Activated naive CD8-positive, alpha-beta T cell treated with anti-CD3 and anti-CD28 coated beads, Interleukin-2, amount 50 U/mL, for 24 hours (primary cell): Measurements from ENCODE around the gene FATE1.
A peak's percentile ranks its signal among the peaks of the same experiment; 100 is the strongest.

Experiments
- ATAC-seq: fragments of 150-1000 bp; cut with Tn5 transposase; one replicate; pipeline ENCODE4 v1.10.0; 2021
- DNase-seq: peaks from one replicate; pipeline ENCODE4 v3.0.0; 2021
- H3K27ac Mint-ChIP-seq: one replicate; pipeline ENCODE4 v1.8.0; 2021; ENCODE audit warnings: mild to moderate bottlenecking, mixed read lengths
- H3K27me3 Mint-ChIP-seq: one replicate; pipeline ENCODE4 v1.8.0; 2021; ENCODE audit warnings: mixed read lengths
- H3K36me3 Mint-ChIP-seq: one replicate; pipeline ENCODE4 v1.8.0; 2021; ENCODE audit warnings: low read depth, mixed read lengths
- H3K4me1 Mint-ChIP-seq: one replicate; pipeline ENCODE4 v1.8.0; 2021; ENCODE audit warnings: mixed read lengths
- H3K4me3 Mint-ChIP-seq: one replicate; pipeline ENCODE4 v1.8.0; 2021; ENCODE audit warnings: mild to moderate bottlenecking, moderate library complexity, mixed read lengths
- H3K9me3 Mint-ChIP-seq: one replicate; pipeline ENCODE4 v1.8.0; 2021; ENCODE audit warnings: mixed read lengths

FATE1 gene

DNA sequence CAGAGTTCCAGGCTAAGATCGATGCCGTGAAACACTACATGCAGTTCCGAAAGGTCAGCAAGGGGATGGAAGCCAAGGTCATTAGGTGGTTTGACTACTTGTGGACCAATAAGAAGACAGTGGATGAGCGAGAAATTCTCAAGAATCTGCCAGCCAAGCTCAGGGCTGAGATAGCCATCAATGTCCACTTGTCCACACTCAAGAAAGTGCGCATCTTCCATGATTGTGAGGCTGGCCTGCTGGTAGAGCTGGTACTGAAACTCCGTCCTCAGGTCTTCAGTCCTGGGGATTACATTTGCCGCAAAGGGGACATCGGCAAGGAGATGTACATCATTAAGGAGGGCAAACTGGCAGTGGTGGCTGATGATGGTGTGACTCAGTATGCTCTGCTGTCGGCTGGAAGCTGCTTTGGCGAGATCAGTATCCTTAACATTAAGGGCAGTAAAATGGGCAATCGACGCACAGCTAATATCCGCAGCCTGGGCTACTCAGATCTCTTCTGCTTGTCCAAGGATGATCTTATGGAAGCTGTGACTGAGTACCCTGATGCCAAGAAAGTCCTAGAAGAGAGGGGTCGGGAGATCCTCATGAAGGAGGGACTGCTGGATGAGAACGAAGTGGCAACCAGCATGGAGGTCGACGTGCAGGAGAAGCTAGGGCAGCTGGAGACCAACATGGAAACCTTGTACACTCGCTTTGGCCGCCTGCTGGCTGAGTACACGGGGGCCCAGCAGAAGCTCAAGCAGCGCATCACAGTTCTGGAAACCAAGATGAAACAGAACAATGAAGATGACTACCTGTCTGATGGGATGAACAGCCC lies 28.0 kb downstream of the FATE1 start:
- Mint-ChIP-seq H3K36me3 (no peaks in the 10 kb centered on the region), H3K27ac (no peak overlapping the region), H3K9me3 (no peaks in the 10 kb centered on the region), H3K27me3 (no peaks in the 10 kb centered on the region), H3K4me3 (no peak overlapping the region), H3K4me1 (no peaks in the 10 kb centered on the region)
- ATAC-seq (no peak), DNase-seq (no peak)

- no peak for ATAC-seq
These were observed 29.8 kb downstream of the FATE1 start for GRCh38 chrX:151745651-151746050.

DNA sequence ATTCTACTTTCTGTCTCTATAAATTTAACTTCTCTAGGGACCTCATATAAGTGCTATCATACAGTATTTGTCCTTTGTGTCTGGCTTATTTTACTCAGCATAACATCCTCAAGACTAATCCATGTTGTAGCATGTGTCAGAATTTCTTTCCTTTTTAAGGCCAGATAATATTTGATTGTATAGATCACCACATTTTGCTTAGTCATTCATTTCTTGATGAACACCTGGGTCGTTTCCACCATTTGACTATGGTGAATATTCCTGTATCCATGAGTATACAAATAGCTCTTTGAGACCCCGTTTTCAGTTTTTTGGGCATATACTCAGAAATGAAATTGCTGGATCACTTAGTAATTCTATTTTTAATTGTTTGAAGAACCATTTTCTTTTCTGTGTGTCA lies 30.7 kb downstream of the FATE1 start:
- no peaks in the 10 kb centered on the region for H3K36me3 Mint-ChIP-seq
- DNase-seq, result no peak
- peaks cover 3% of the 10 kb centered on the region for H3K27me3 Mint-ChIP-seq
- H3K27ac Mint-ChIP-seq, result no peak overlapping the region
- no peaks in the 10 kb centered on the region for H3K9me3 Mint-ChIP-seq
- H3K4me1 Mint-ChIP-seq, result no peaks in the 10 kb centered on the region
- H3K4me3 Mint-ChIP-seq, result no peak overlapping the region
- ATAC-seq, result no peak

More at GRCh38 chrX:151745651-151746050, 29.8 kb downstream of the FATE1 start:
- Mint-ChIP-seq H3K27me3 (peaks cover 3% of the 10 kb centered on the region), H3K36me3 (no peaks in the 10 kb centered on the region), H3K27ac (no peak overlapping the region), H3K4me1 (no peaks in the 10 kb centered on the region), H3K4me3 (no peak overlapping the region), H3K9me3 (no peaks in the 10 kb centered on the region)
- DNase-seq, result no peak

GRCh38 chrX:151750511-151750910 lies 34.7 kb downstream of the FATE1 start:
- Mint-ChIP-seq H3K4me1 (no peaks in the 10 kb centered on the region), H3K9me3 (no peaks in the 10 kb centered on the region), H3K27ac (no peak overlapping the region), H3K4me3 (no peak overlapping the region), H3K36me3 (no peaks in the 10 kb centered on the region), H3K27me3 (peaks cover 3% of the 10 kb centered on the region)
- ATAC-seq (no peak), DNase-seq (no peak)

DNA sequence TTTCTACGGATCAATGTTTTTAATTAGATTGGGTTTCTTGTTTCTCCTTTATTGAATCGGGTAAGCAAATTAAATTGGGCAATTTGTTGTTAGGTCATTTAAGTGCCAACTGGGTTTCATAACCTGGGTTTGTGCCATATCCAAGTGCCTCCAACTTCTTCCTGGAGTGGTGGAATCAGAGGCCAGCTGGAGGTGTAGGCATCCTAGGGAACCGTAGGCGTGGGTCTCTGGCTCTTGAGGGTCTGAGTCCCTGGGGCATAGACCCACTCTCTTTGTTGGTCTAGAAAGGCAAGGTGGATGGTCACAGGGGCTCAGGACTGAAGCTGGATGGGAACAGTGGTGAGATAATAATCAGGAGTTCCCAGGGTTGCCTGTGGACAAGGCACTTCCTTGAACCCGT lies 37.0 kb downstream of the FATE1 start:
- DNase-seq (no peak), ATAC-seq (no peak)
- Mint-ChIP-seq H3K27ac (no peak overlapping the region), H3K36me3 (no peaks in the 10 kb centered on the region), H3K27me3 (peaks cover 6% of the 10 kb centered on the region), H3K9me3 (no peaks in the 10 kb centered on the region), H3K4me3 (no peak overlapping the region), H3K4me1 (no peaks in the 10 kb centered on the region)

DNA sequence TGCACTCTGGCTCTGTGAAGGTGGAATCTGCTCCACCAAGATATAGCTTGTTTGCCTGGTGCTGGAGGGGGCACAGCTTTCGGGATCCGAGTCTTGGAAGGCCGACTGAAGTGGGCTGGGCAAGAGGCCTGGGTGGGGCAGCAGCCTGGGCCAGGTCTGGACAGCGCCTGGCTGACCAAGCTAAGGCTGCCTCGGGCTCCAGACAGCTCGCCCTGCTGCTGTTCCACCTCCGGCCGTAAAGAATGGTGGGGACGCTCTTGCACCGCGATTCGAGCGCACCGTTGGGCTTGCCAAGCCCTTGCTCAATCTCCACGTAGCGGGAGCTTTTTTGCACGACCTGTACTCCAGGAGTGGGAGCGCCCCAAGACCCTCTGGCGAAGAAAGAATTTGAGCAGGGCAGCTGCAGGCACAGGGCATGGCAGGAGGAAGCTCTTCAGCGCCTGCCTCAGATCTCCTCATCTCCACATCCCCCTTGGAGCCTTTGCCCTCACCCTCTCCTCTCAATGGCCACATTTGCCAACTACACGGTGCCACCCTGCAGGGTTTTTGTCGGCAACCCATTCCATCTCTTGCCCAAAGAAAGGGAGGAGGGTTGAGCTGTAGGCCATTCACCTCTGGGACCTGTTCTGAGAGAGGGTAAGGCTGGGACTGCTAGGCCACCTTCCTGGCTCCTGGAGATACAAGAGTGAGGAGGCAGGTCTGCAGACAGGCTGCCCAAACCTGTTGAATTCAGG lies 37.6 kb downstream of the FATE1 start:
- H3K27ac Mint-ChIP-seq, result no peak overlapping the region
- no peak overlapping the region for H3K4me3 Mint-ChIP-seq
- H3K36me3 Mint-ChIP-seq, result no peaks in the 10 kb centered on the region
- no peaks in the 10 kb centered on the region for H3K4me1 Mint-ChIP-seq
- peak; percentile 10 for DNase-seq
- no peak for ATAC-seq
- H3K27me3 Mint-ChIP-seq, result peaks cover 6% of the 10 kb centered on the region
- no peaks in the 10 kb centered on the region for H3K9me3 Mint-ChIP-seq

DNA sequence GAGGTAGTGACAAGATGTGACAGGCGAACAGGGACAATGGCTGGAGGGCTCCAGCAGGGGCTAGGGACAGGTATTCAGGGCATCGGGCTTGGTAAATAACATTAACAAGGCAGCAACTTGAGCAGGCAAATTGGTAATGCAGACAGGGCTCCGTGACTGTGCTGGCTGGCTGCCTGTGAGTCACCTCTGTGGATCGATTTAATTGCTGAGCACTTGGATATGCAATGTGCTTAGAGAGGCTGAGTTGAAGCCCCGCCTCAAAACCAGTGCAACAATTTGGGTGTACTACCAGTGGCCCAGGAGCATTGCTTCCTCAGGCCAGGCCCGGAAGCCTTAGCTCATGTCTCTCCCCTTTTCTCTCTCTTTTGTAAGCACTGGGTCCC lies 38.2 kb downstream of the FATE1 start:
- H3K27ac Mint-ChIP-seq, result no peak overlapping the region
- peaks cover 6% of the 10 kb centered on the region for H3K27me3 Mint-ChIP-seq
- no peak for DNase-seq
- no peaks in the 10 kb centered on the region for H3K4me1 Mint-ChIP-seq
- no peak for ATAC-seq
- no peaks in the 10 kb centered on the region for H3K36me3 Mint-ChIP-seq
- no peaks in the 10 kb centered on the region for H3K9me3 Mint-ChIP-seq
- no peak overlapping the region for H3K4me3 Mint-ChIP-seq

DNA sequence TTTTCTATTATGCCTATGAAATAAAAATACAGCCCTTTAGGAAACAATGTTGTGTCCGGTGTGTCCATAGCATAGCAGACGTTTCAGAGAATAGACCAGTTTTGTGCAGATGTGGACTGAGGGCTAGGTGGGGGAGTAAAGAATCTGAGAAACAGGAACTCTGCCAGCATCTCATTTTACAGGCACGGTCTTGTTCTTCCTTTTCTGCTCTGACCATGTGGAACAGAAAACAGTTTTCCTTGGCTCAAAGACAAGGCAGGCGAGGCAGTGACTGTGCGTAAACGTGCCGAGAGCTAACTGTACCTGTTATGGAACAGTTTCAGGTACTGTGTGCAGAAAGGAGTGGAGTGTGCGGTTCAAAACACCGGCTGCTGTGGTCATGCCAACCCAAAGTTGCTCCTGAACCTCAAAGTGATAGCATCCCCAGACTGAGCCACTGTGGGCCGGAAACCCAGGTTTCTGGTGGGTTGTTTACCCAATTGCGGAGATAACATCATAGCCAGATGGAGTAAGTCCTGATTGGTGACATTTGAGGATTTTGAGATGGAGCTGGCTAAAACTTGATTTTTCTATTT lies 38.9 kb downstream of the FATE1 start:
- no peak overlapping the region for H3K27ac Mint-ChIP-seq
- H3K9me3 Mint-ChIP-seq, result no peaks in the 10 kb centered on the region
- H3K27me3 Mint-ChIP-seq, result peaks cover 6% of the 10 kb centered on the region
- H3K4me3 Mint-ChIP-seq, result no peak overlapping the region
- no peaks in the 10 kb centered on the region for H3K4me1 Mint-ChIP-seq
- DNase-seq (no peak), ATAC-seq (no peak)
- H3K36me3 Mint-ChIP-seq, result no peaks in the 10 kb centered on the region

DNA sequence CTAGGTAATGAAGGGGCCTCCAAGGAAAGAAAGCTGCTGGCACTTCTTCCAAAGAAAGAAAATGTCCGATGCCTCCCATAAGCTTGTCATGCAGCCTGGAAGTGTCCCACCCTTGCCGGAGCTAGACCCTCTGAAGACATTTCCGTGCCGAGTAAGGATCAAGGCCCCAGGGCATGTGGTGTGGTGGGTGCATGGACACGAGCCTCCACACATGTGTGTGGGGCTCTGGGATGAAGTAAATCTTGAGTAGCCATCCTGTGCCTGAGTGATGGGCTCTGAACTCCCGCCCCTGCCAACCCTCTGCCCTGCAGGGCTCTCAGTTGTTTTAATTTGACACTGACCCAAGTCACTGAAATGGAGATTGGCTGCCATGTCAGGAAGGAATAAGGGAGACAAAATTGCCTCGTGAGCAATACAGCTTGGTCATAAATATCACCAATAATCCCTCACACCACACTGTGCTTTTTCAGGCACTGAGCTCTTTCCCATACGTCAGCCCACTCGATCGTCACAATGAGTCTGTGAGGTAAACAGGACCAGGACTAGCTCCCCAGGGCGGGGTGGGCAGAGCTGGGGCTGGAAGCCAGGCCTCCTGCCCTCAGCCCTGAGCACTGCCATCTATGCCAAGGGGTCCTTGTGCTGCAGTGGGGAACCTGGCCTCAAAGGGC lies 43.3 kb downstream of the FATE1 start:
- Mint-ChIP-seq H3K4me1 (no peaks in the 10 kb centered on the region), H3K27me3 (peaks cover 3% of the 10 kb centered on the region), H3K4me3 (no peak overlapping the region), H3K9me3 (no peaks in the 10 kb centered on the region), H3K27ac (no peak overlapping the region), H3K36me3 (no peaks in the 10 kb centered on the region)
- no peak for ATAC-seq
- no peak for DNase-seq

GRCh38 chrX:151762802-151763201 lies 47.0 kb downstream of the FATE1 start:
- no peaks in the 10 kb centered on the region for H3K27me3 Mint-ChIP-seq
- no peak overlapping the region for H3K27ac Mint-ChIP-seq
- H3K9me3 Mint-ChIP-seq, result no peaks in the 10 kb centered on the region
- H3K36me3 Mint-ChIP-seq, result no peaks in the 10 kb centered on the region
- ATAC-seq (no peak), DNase-seq (no peak)
- H3K4me1 Mint-ChIP-seq, result no peaks in the 10 kb centered on the region
- no peak overlapping the region for H3K4me3 Mint-ChIP-seq

DNA sequence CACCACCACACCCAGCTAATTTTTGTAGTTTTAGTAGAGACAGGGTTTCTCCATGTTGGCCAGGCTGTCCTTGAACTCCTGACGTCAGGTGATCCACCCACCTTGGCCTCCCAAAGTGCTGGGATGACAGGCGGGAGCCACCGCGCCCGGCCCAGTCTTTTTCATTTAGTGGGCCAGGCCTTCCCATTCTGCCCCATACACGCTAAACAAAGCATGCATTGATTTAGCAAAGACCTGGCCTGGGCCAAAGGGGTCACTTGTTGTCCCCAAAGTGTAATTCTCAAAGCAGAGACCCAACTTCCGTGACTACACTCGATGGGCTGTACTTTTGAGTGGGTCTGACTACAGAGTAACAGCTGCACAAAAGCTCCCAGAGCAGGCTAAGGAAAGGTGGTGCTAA lies 47.9 kb downstream of the FATE1 start:
- H3K9me3 Mint-ChIP-seq, result no peaks in the 10 kb centered on the region
- no peaks in the 10 kb centered on the region for H3K4me1 Mint-ChIP-seq
- no peaks in the 10 kb centered on the region for H3K27me3 Mint-ChIP-seq
- no peak for ATAC-seq
- no peak for DNase-seq
- no peak overlapping the region for H3K4me3 Mint-ChIP-seq
- H3K27ac Mint-ChIP-seq, result no peak overlapping the region
- H3K36me3 Mint-ChIP-seq, result no peaks in the 10 kb centered on the region

DNA sequence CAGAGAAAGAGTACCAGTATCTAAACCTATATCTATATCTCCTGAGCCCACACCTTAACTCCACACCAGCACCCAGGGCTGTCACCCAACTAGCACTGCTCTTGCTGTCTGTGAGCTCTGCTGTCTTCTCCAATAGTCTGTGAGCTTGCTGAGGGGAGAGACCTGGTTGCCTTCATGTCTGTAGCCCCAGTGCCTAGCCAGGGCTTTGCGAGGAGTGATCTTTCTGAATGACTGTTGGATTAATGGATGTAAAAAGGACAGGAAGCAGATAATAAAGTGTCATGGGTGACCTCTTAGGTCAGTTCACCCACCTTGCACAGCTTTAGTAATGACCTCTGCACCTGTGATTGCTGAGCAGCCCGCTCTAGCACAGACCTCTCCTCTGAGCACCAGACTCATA lies 49.2 kb downstream of the FATE1 start:
- Mint-ChIP-seq H3K36me3 (no peaks in the 10 kb centered on the region), H3K4me1 (no peaks in the 10 kb centered on the region), H3K9me3 (no peaks in the 10 kb centered on the region), H3K4me3 (no peak overlapping the region), H3K27me3 (no peaks in the 10 kb centered on the region), H3K27ac (no peak overlapping the region)
- no peak for ATAC-seq
- no peak for DNase-seq

DNA sequence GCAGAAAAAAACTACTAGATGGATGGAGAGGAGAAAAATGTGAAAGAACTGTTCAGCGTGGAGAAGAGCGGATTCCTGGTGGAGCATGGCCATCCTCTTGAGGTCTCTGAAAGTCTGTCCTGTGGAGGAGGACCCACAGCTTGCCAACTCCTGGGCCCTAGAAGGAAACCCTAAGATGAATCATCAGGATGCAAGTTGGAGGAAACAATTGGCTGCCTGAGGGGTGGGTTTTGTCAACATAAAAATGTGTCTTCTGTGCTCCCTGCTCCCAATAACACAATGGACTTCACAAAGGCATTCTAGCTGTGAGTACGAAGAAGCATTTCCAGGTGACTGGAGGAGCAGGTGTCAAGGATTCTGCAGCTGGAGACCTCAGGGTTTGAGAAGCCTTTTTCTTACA lies 55.9 kb downstream of the FATE1 start:
- no peak overlapping the region for H3K4me3 Mint-ChIP-seq
- no peak for ATAC-seq
- H3K9me3 Mint-ChIP-seq, result no peaks in the 10 kb centered on the region
- no peaks in the 10 kb centered on the region for H3K36me3 Mint-ChIP-seq
- H3K27ac Mint-ChIP-seq, result no peak overlapping the region
- no peaks in the 10 kb centered on the region for H3K4me1 Mint-ChIP-seq
- H3K27me3 Mint-ChIP-seq, result no peaks in the 10 kb centered on the region
- no peak for DNase-seq
